Endothelial cell of umbilical vein (primary cell): Measurements from ENCODE around the gene ZFR.
"Not testable (repeated sequence)": the region's sequence is repeated elsewhere in the genome, so short reads cannot be mapped to it uniquely, and the experiment has no call there.

Experiments
- CTCF ChIP-seq, 2 donors: IDR thresholded peaks; 1 replicate in 1 of 2; 2 replicates in 1 of 2; pipeline ENCODE4 v1.5.1; 2011; ENCODE audit warnings: low read length in 2 of 2, mild to moderate bottlenecking in 2 of 2, moderate library complexity in 2 of 2, control low read depth in 1 of 2, inconsistent platforms in 1 of 2, low read depth in 1 of 2; ENCODE audit not compliant: insufficient read depth in 1 of 2; ENCODE audit errors: extremely low read depth in 1 of 2
- POLR2AphosphoS5 ChIP-seq: IDR thresholded peaks from 2 replicates; pipeline ENCODE4 v1.6.1; 2012; ENCODE audit warnings: low read depth, mild to moderate bottlenecking, control low read depth, low read length, moderate library complexity; ENCODE audit not compliant: insufficient read depth

DNA sequence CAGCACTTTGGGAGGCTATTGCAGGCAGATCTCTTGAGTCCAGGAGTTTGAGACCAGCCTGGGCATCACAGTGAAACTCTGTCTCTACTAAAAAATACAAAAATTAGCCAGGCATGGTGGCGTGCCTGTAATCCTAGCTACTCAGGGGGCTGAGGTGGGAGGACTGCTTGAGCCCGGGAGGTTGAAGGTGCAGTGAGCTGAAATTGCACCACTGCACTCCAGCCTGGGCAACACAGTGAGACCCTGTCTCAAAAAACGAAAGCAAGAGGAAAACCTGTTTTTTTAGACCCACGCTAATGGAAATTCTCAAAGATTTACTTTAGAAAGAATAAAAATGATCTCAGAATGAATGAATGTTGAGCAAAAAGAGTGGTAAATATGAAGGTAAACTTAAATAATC lies 13.7 kb downstream of the ZFR start:
- not testable (repeated sequence) for TF ChIP-seq CTCF (IDR thresholded peaks at IDR 0.05; ENCODE audit: extremely low read depth in 1 of 2, insufficient read depth in 1 of 2, low read depth in 1 of 2, low read length in 2 of 2); POLR2AphosphoS5
